Fibroblast of skin of back (primary cell): ENCODE results near the gene KCNE2.
"Not testable (repeated sequence)": the region's sequence is repeated elsewhere in the genome, so short reads cannot be mapped to it uniquely, and the experiment has no call there.

Experiments
- DNase-seq: peaks from one replicate; pipeline ENCODE4 v3.0.0-alpha.2; 2013

Gene KCNE2

DNA sequence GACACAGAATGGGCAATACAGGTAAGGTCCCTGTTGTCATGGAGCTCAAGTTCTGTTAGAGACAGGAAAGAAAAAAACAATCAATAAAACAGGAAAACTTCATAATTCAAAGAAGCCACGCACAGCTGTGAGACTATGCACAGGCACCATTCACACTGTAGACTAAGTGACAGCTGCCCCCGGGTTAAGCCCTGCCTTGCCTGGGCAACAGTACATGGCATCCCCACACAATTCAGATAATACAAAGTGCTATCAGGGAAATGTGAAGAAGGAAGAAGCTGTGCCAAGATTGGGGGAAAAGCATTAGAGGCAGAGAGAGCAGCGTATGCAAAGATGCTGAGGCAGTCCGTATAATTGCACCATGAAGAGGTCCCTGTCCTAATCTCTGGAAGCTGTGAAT lies 9.0 kb upstream of the KCNE2 start:
- DNase-seq: no peak

DNA sequence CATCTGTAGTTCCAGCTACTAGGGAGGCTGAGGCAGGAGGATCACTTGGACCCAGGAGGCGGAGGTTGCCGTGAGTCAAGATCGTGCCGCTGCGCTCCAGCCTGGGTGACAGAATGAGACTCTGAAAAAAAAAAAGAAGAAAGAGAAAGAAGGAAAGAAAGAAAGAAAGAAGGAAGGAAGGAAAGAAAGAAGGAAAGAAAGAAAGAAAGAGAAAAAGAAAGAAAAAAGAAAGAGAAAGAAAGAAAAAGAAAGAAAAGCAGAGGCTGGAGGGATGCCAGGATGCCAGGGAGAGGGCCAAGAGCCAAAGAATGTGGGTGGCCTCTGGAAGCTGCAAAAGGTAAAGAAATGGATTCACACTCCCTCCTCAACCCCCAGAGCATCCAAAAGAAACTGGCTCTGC lies 8.2 kb upstream of the KCNE2 start:
- DNase-seq: no peak

DNA sequence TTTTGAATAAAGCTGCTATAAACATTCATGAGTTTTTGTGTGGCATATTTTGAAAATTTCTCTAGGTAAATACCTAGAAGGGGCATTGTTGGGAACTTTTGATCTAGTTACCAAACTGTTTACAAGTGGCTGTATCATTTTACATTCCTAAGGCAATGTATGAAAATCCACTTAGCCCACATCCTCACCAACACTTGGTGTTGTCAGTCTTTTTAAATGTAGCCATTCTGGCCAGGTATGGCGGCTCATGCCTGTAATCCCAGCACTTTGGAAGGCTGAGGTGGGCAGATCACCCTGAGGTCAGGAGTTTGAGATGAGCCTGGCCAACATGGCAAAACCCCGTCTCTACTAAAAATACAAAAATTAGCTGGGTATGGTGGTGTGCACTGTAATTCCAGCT lies 5.9 kb upstream of the KCNE2 start:
- no peak for DNase-seq

GRCh38 chr21:34358866-34359265 lies 4.9 kb upstream of the KCNE2 start:
- DNase-seq: no peak

- no peak for DNase-seq
These were observed 3.1 kb upstream of the KCNE2 start for GRCh38 chr21:34360488-34361241.

DNA sequence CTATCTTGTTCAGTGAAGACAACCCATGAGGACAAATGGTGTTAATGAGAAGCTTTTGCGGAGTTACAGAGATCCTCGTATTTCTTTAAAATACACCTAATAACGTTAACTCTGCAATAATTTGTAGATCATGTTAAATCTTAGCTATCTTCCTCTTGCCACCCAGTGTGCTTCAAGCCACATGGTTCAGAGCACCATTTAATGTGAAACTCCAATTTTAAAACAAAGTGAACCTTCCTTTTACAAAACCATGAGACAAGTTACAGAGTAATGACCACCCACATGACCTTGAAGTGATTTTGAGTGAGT lies 1.7 kb upstream of the KCNE2 start:
- DNase-seq: no peak

GRCh38 chr21:34362670-34363069 lies 1.1 kb upstream of the KCNE2 start:
- no peak for DNase-seq

DNA sequence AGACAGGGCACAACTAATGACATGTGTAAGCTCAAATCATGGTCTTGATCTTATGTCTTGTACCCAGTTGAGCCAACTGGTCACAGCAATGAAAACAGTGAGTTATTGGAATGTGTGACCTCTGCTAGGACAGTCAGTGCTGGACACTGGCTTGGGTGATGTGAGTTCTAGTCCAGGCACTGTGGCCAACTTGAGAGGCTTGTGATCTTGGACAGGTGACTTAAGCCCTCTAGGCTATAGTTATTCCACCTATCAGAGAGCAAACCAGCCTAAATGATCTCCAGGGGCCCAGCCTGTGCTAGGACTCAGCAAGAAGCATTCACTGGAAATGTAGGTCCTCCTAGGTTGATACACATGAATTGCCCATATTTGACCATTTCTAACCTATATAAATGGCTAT lies 1.1 kb downstream of the KCNE2 start:
- no peak for DNase-seq

DNA sequence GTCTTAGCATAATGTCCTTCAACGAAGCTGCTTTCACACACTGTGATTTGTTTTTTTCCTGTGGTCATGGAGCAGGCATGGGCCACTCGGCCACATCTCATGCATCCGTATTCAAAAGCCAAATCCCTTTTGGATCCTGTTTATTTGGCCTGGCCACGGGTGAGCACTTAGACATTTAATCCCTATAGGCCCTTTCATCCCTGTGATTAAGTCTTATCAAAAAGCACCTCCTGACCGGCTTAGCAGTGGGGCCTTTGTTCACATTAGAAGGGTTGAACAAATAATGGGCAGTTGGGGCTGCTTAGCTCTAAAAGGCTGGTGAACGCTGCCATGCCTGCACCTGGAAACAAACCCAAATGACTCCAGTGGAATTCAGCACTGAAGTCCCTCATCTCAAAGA lies 2.0 kb downstream of the KCNE2 start:
- DNase-seq: no peak

DNA sequence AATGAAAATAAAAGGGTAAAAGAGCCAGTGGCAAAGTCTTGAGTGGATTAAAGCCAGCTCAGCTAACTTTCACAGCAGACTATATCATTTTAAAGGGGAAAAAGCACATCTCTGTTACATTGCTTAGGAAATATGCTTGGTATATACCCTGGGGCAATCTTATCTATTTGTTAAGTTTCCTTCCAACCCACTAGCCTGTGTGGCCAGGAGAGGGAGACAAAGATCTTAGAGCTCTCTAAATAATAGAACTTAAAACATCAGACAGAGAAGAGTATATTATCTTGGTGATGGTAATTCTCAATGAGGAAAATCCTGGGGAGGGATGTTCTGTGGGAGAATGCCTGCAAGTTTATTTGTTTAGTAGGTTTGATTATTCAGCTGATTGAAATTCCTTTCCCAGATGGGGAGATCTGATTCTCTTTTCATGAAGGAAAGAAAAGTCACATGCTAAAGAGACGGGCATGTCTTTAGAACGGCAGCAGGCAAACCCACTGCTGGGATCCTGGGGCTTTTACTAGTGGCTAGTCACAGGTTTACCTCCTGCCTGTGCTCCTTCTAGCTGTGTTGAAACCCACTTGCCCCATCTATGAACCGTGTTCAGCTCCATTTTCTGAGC lies 3.6 kb downstream of the KCNE2 start:
- DNase-seq: peak; percentile 84

- no peak for DNase-seq
These were observed 5.9 kb downstream of the KCNE2 start for GRCh38 chr21:34369741-34370140.

- DNase-seq: no peak
These were observed 8.5 kb downstream of the KCNE2 start for GRCh38 chr21:34372321-34372720.

DNA sequence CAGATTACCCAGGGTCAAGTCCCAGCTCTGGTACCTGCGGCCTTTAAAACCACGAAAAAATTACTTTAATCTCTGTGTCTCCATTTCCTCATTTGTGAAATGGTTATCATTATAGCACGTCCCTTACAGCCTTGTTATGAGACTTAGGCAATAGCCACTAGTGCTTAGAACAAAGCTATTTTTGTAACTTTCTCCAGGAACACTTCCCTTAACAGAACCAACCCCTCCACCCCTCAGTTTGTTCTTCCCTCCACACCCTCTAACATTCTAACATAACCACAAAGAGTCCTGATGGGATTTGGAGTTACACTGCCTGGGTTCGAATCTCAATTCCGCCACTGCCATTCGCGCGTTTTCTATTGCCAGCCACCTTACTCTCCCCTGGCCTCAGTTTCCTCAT lies 10.7 kb downstream of the KCNE2 start:
- DNase-seq: not testable (repeated sequence)

DNA sequence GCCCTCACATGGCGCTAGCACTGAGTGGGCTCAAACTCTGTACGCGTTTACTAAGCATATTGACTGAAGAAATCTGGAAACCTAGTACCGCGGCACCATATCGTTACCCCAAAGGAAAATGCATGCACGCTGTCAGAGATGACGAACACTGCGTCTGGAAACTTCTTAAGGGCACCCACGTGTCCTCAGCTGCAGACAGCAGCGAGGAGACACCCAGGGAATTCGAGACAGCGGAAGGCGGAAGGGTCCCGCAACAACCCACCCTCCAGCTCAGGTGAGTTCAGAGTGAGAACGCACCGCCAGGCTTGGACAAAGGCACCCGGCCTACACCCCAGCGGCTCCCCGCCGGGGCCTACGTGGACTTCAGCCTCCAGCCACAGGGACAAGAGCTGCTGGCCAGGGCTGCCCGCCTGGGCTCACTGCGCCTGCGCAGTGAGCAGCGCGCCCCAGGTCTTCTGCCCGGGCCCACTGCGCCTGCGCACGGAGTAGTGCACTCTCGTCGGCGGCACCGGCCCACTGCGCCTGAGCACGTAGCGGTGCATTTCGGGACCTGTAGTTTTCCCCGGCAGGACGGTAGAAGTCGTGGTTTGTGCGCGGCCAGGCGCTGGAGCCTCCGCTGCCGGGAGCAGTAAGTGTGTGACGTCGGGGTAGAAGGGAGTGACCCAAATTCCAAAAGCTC lies 11.3 kb downstream of the KCNE2 start, which contains the start of gene SMIM11:
Gene SMIM11, plus strand, starts transcription at position 568 of the 679 bp plus-strand sequence. CDS start 3,998 bp downstream, outside the sequence.
- DNase-seq: not testable (repeated sequence)

DNA sequence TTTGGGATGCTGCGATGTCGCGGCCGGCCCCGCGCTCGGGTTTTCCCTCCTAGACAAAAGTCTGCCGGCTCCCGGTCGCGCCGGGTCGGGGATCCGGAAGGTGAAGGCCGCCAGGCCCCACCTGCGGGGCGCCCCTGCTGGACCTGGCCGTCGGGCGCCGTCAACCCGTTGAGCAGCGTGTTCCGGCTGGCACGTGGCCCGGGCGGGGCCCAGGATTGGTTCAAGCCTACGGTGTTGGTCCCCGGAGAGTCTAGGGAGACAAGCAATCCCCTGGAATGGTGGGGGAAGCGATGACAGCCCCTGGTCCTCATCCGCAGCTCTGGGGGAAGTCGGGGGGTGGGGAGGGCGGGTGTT lies 11.8 kb downstream of the KCNE2 start:
- DNase-seq: not testable (repeated sequence)

DNA sequence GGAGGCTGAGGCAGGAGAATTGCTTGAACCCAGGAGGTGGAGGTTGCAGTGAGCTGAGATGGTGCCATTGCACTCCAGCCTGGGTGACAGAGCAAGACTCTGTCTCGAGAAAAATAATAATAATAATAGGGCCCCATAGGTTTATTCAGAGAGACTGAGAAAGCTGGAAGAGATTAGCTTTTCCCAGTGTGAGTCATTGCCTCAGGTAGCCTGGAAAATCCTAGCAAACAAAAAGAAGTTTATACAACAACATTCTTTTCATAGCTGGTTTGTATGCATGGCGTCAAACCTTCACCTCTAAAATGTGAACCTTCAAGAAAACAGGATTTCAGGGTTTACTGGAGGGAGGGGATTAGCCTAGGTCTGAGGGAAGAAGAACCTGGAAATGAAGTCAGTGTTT lies 19.3 kb downstream of the KCNE2 start:
- not testable (repeated sequence) for DNase-seq

DNA sequence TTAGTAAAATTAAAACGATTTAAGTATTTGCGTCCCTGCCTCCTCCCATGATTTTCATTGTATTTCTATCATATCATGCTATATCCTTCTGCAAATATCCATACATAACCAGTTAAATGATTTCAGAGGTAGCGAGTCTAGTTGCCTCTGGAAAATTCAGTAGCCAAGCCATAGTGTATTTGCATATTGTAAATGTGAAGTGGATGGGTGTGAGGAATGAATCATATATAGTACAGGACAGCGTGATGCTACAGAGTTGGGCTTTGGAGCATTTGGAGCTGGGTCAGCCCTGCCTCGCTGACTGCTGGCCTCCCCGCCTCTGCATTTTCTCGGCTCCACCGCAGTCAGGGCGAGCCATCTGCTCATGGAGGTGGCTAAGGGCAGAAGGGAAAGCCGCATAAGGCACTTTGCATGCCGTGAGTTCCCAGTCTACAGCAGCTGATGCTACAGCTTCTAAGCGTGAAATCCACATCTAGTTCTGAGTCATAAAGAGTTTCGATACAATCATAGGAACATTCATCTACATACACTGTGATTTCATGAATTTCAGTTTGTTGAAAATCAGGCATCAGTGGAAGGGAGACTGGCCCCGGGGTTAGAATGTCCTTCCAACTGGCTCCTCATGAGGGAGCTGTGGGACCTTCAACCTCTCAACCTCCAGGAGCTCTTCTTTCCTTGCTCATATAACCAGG lies 20.1 kb downstream of the KCNE2 start:
- DNase-seq: not testable (repeated sequence)

GRCh38 chr21:34400522-34400921 lies 36.7 kb downstream of the KCNE2 start:
- not testable (repeated sequence) for DNase-seq

GRCh38 chr21:34404742-34405141 lies 40.9 kb downstream of the KCNE2 start:
- DNase-seq: not testable (repeated sequence)

DNA sequence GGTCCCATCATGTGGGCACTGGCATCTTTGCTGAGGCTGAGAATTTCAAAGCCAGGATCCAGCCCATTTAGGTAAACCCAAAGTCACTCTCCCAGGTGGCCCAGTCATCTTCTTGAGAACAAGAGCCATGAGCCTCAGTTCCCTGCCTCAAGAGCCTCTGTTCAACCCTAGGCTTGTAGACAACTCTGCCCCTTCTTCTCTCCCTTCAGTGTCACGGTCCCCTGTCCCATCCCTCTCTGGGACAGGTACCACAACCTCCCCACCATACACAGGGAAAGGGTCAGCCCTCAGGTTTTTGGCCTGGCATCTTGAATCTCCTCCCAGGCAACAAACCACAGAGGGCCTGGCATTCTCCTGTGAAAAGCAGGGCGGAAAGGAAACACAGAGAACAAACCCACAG lies 41.9 kb downstream of the KCNE2 start:
- DNase-seq: not testable (repeated sequence)

DNA sequence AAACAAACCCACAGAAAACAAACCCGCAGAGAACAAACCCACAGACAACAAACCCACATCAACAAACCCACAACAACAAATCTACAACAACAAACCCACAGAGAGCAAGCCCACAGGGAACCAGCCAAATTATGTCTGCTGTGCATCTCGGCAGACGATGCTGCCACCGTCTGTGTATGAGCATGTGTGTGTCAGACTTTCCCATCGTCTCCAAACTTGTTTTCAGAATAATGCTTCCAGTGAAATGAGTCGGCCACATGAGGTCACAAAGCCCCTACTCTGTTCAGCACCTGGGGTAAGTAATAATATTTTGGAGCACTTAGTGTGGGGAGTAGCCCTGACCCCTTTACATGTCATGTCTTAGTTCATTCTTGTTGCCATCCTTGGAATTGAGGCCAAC lies 42.3 kb downstream of the KCNE2 start:
- not testable (repeated sequence) for DNase-seq

DNA sequence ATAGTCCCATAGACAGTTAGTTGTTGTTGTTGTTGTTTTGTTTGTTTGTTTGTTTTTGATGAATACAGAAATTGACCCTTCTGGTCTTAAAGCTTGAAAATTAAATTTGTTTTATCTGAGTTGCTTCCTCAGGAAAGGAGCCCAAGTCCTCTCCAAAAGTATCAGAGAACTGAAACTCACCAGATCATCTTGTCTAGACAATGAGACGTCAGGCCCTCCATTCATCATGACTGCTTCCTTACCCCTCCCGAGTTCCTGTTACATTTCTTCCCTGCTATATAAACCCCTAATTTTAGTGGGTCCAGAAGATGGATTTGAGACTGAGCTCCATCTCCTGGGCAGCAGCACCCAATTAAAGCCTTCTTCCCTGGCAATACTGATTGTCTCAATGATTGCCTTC lies 42.9 kb downstream of the KCNE2 start:
- not testable (repeated sequence) for DNase-seq

GRCh38 chr21:34407294-34407693 lies 43.5 kb downstream of the KCNE2 start:
- DNase-seq: not testable (repeated sequence)
